SK-MEL-5 (cell line): ENCODE results near the gene CNTN4. TPM values are rescaled to one million over a fixed set of nuclear protein-coding genes. Genes with fewer than 3 reads are reported as not detected.

Experiments used
- DNase-seq: peaks from one replicate; pipeline ENCODE4 v3.0.0-alpha.2; 2016; ENCODE audit warnings: low read depth, low spot score
- in situ Hi-C: cut with HindIII; loops from 2 replicates; pipeline ENCODE4 v1.10.0; 2016; ENCODE audit warnings: low sequenced_read_pairs, high pct_unique_total_duplicates, low pct_unique_long_range_greater_than_20kb
- total RNA-seq: library from RNA; depleted of rRNA; stranded (reverse); fragments of >200 nt; shearing (Covaris generic); gene quantifications from 2 replicates; pipeline ENCODE4 v1.2.3, GENCODE V29; 2014

The CNTN4 gene
- total RNA-seq, 1 experiment from 2014 or later: not detected

DNA sequence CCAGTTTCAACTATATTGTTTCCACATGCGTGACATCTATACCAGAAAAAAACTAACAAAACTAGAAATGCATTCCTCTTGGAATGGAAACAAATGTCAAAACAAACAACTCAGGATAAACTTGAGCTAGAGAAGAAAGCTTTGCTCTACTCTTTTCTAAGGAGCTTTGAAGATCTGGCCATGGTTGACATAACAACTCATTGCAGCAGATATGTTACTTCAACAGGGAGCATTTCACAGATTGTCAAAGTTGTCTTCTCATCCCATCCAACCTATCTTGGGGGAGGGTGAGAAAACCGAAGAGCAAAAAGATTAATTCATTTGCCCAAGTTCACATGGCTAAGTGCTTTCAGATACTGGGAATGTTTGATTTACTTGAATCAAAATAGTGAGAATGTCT, 484.4 kb downstream of the CNTN4 start:
- in situ Hi-C loops: no loop called here
- no peak for DNase-seq

GRCh38 chr3:2589336-2589969, 490.8 kb downstream of the CNTN4 start:
- in situ Hi-C loops: no loop called here
- DNase-seq: no peak

- no peak for DNase-seq
- in situ Hi-C loops: no loop called here
Observed at GRCh38 chr3:2595486-2595885, 496.8 kb downstream of the CNTN4 start.

GRCh38 chr3:2597615-2598014, 498.9 kb downstream of the CNTN4 start:
- in situ Hi-C loops: no loop called here

DNA sequence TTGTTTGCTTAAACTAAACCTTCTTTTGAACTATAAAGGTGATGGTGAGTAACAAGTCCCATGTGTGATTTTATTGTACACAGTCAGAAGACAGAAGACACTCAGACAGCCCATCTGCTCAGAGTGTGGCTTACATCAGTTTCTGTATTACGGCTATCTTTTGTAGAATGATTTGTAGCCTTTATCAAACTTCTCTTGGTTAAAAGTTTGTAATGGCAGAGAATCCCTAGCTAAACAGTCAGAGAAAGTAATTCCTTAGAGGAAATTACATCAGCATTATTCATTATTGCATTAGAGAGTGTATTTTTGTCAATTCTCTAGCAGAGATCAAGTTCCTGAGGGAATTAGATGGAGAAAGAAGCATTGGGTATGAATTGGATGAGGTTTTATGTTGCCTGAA, 500.8 kb downstream of the CNTN4 start:
- in situ Hi-C loops: no loop called here
- no peak for DNase-seq

More at GRCh38 chr3:2597615-2598014, 498.9 kb downstream of the CNTN4 start:
- no peak for DNase-seq

GRCh38 chr3:2603692-2604289, 505.1 kb downstream of the CNTN4 start:
- in situ Hi-C loops: no loop called here
- DNase-seq: no peak

- in situ Hi-C loops: no loop called here
- no peak for DNase-seq
Observed at GRCh38 chr3:2614578-2614977, 515.9 kb downstream of the CNTN4 start.

DNA sequence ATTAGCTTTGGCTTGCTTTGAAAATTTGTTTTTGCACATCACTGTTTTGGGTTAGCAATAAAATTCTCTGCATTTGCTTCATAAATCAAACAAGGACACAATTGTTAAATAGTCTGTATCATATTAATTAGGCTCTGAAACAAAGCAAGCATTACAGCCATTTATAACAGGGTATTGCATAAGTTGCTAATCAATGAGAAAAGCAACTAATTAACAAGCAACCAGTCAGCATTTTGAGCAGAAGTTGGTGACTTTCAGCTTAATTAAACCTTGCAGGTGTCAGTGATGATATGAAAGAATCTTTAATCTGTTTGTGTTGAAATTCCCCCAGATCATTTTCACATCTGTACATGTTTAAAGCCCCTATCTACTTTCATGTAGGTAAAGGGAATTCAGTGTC, 516.4 kb downstream of the CNTN4 start:
- in situ Hi-C loops: no loop called here

GRCh38 chr3:2623436-2623835, 524.8 kb downstream of the CNTN4 start:
- no peak for DNase-seq
- in situ Hi-C loops: no loop called here

More for the DNA sequence above, 516.4 kb downstream of the CNTN4 start:
- no peak for DNase-seq

- DNase-seq: no peak
- in situ Hi-C loops: no loop called here
Observed at GRCh38 chr3:2628117-2628516, 529.5 kb downstream of the CNTN4 start.

GRCh38 chr3:2635511-2635910, 536.8 kb downstream of the CNTN4 start:
- DNase-seq: no peak
- in situ Hi-C loops: no loop called here

DNA sequence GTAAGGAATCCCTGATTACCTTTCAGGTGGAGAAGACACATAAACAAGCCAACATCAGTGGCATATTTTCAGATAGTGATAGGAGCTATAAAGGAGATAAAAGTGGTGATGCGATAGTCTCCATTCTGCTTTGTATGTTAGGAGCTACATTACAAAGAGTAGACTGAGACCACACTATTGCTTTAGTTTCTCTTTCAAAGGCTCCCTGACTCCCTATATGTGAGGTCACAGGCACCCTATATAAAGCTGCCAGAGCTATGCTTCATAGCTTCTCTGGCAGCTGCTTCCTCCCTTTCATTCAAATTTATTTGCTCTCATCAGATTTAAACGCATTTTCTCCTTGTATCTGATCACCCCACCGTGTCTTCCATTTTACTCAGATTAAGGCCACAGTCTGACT, 544.9 kb downstream of the CNTN4 start:
- no peak for DNase-seq

DNA sequence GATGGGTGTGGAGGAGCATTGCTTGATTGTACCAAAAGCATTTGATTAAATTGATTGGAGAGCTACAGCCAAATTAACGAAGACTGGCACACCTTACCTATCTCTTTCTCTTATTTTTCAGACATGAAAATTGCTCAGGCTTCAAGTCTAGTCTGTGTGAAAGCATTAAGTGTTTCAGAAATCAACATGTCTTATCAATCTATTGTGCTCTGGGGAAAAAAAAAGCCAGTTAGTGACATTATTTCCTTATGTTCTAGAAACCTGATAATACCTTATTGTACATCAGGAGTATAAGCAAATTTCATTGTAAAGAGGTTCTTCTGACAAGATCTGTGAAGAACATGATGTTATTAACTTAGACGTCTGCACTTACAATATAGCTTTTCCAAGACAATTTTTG, 546.3 kb downstream of the CNTN4 start:
- in situ Hi-C loops: no loop called here
- DNase-seq: no peak

More for the DNA sequence above, 544.9 kb downstream of the CNTN4 start:
- in situ Hi-C loops: no loop called here

- no peak for DNase-seq
- in situ Hi-C loops: no loop called here
Observed at GRCh38 chr3:2650746-2651145, 552.1 kb downstream of the CNTN4 start.

- no peak for DNase-seq
- in situ Hi-C loops: no loop called here
Observed at GRCh38 chr3:2652386-2652785, 553.7 kb downstream of the CNTN4 start.

DNA sequence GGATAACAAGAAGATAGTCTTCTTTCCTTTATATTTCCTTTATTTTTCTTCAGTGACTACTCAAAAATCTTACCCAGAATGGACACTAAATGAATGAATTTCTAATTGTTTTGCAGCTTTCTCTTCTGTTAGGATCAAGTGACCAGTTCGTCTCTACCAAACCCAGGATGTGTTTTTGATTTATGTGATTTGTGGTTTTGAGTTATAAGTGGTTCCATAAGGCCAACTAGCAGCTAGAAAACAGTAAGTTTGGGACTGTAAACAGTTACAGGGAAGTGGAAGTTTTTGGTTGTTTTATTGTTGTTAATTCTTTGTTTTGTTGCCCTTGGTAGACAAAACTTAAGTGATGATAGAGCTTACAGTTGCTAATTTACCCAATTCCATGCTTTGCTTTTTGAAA, 555.0 kb downstream of the CNTN4 start:
- DNase-seq: no peak
- in situ Hi-C loops: no loop called here

DNA sequence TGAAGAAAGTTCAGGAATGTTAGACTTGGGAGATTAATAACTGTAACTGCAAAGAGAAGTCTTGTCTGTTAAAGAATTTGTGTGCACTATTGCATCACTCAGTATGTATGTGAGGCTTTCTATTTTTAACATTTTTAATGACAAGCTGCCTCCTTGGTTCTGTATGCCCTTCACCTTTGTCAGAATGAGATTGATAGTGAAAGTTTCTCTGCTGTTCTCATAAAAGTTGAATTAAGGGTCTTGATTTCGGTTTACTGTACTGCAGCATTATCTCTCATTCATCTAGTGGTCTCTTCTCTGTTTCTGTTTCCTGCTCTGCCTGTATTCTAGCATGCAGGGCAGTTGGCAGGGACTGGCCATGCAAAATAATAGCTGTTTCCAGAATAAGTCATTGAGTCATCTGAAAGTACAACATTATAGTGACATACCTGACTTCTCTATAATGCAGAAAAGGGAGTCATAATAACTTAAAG, 556.6 kb downstream of the CNTN4 start:
- DNase-seq: no peak
- in situ Hi-C loops: no loop called here

DNA sequence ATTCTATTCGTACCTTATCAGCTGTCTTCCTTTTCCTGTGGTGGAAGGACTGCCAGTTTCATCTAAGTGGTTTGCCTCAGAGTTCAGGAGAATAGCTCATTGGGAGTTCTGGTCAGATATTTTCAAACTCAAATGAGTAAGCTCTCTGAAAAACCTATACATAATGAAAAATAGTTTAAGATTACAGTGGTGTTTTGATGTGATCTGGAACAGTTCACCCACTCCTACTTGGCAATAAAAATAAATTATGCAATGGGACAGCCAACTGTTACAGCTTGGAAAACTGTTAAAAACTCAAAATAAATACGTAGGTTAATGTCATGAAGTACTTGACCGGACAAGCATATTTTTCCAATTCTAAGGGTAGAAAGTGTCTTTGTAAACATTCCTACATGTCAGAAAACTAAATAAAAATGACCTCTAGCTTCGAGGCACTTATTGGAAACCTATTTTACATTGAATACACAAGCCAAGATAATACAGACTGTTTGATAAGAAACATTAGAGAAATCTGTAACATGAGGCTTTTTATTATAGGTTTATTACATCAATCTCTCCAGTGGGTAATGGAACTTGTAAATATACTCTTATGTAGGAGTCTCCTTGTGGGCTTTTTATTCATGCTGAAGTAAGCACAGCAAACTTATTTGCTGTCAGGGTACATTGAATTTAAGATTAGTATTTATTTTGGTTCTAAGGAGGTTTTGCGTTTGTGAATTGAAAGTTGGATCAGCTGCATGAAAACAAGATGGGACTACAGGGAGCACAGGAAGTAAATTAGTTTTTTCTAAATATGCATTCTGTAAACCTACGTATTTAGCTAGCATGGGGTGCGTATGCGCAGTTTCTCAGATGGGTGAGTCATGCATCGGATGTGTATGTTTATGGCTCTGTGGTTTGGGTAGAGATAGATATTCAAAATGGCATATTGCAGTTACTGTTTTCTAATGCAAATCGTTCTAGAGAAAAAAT, 558.4 kb downstream of the CNTN4 start:
- in situ Hi-C loops: no loop called here
- peak; percentile 16 for DNase-seq
